HG03354 (cell line): Measurements from ENCODE around the gene LRRC3.

ENCODE experiments used
- ATAC-seq: cut with Tn5 transposase; IDR thresholded peaks from one replicate; pipeline ENCODE4 v1.9.1; 2021; ENCODE audit warnings: mild to moderate bottlenecking; ENCODE audit not compliant: unreplicated experiment, poor library complexity, severe bottlenecking

The LRRC3 gene

DNA sequence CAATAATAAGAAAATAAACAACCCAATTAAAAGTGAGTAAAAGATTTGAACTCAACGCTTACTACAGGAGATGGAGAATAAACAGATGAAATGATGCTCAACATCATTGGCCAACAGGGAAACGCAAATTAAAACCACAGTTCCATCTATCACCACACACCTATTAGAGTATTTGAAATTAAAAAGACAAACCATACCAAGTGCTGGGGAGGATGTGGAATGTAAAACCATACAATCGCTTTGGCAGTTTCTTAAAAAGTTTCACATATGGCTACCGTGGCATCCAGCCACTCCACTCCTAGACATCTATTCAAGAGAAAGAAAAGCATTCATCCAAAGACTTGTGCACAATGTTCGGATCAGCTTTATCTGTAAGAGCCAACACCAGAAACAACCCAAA is 1.3 kb upstream of the LRRC3 start:
- ATAC-seq: no peak

DNA sequence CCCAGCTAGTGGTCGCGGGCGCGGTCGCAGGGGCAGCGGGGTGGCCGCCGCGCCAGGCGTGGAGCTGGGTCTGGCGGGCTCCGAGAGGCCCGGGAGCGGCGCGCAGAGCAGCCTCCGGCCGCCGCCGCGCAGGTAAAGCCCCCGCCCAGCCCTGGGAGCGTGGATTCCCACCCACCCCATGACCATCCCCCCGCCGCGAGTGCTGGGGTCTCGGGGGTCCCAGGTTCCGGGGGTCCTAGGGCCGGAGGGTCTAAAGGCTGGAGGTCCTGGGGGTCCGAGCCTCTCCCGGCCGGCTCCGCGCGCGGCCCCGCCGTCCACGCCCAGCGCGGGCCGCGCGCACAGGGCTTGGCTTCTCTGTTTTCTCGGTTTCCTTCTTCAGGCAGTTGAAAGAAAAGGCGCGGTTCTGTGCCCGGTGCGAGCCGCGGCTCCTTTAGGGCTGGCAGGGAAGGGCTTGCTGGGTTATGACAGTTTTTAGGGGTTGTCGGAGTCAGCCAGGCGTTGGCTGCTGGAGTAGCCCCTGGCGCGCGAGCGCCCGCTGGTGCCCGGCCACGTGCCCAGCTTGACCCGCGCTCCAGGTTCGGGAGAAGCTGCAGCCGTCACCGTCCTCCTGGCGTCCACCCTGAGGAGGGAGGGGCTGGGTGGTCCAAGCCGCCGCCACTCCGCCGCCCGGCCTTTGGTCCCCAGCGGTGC is 359 bp downstream of the LRRC3 start:
- peak; percentile 50 for ATAC-seq

DNA sequence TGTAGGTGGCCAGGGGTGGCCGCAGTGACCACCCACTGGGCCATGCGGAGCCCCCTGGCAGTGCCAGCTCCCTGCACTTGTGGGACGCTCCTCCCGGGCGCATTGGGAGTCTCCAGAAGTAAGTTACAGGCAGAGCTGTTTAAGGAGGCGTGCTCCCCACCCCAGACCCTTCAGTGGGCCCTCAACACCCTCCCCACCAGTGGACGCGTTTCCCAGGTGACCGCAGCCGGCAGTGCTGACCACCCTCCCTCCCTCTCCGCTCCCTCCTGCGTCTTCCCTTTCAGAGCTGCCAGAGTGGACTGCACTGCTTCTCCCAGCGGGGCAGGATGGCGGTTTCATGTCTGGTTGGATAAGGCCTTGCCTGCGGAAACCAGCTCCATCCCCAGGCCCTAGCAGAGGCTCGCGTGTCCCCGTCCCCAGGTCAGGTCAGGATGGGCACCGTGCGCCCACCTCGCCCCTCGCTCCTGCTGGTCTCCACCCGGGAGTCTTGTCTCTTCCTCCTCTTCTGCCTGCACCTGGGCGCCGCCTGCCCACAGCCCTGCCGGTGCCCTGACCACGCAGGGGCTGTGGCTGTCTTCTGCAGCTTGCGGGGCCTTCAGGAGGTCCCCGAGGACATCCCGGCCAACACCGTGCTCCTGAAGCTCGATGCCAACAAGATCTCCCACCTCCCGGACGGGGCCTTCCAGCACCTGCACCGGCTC is 1.1 kb downstream of the LRRC3 start:
- ATAC-seq: no peak

DNA sequence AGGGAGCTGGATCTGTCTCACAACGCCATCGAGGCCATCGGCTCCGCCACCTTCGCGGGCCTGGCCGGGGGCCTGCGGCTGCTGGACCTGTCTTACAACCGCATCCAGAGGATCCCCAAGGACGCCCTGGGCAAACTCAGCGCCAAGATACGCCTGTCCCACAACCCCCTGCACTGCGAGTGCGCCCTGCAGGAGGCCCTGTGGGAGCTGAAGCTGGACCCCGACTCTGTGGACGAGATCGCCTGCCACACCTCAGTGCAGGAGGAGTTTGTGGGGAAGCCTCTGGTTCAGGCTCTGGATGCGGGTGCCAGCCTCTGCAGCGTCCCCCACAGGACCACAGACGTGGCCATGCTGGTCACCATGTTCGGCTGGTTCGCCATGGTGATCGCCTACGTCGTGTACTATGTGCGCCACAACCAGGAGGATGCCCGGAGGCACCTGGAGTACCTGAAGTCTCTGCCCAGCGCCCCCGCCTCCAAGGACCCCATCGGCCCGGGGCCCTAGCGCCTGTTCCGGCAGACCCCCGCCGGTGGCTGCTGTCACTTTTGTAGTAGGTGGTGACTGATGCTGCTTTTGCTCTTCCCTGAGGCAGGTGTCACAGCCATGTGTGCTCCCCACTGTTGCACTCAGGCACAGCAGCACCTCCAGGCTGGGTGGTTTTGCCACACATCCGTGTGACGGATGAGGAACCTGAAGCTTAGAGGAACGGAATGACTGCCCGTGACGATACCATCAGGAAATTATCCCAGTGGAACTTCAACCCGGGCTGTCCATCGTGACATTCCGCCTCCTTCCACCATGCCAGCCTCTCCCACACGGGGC is 1.8 kb downstream of the LRRC3 start:
- no peak for ATAC-seq

DNA sequence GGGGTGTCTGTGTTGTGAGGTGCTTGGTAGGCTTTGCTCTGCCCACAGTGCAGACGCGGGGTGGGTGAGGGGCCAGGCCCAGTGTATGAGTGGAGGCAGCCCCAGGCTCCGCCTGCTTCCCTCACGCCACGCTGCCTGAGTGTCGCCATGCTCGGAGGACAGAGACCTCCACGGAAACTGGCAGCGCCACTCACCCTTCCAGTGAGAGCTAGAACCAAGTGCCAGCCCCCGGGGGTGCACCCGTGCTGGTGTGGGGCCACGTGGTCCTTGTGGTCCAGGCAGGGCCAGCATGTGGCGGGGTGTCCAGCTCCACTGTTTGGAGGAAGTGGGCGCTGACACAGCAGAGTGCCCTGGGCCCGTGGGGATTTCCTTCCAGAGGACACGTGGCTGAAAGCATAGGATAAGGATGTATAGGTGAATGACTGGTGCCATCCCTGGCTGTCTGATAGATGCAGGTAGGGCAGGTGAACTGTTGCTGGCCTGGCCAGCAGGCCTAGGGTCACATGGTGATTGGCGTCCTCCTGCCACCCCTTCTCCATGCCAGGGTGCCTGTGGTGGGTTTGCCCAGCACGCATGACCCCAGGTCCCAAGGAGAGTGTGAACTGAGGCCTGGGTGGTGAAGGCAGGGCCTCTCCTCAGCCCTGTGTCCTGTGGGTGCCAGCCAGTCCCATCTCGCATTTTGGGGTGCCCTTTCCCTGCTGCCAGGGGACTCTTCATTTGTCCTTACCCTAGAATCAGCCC is 3.8 kb downstream of the LRRC3 start:
- no peak for ATAC-seq

DNA sequence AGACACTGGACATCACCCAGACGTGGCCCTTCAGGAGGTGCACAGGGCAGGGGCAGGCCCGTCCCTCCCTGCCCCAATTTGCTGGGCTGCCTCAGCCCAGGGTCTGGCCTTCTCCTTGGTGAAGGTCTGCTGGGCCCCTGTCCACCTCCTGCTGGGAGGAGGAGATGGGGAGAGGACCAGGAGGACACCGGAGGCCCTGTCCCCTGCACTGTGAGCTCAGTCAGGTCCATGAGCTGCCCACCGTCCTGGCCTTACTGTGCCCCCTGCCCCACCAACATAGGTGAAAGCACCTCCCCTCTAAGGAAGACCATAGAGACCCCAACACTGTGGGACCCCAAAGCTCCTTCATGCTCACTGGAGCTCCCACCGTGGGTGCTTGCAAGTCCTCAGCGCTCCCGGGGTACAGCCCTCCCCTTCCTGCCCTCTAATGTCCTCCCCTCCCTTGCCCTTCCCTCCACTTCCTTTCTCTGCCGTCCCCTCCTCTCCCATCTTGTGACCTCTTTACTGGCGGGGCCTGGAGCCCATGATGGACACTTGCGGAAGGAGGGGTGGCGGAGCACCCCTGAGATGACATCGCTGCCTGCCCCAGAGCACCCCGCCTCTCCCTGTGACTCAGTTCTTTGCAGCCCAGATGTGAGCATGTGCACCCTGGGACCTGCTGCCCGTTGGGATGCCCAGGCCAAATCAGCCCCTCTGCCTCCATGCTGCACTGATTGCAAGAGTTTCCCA is 4.6 kb downstream of the LRRC3 start:
- no peak for ATAC-seq

DNA sequence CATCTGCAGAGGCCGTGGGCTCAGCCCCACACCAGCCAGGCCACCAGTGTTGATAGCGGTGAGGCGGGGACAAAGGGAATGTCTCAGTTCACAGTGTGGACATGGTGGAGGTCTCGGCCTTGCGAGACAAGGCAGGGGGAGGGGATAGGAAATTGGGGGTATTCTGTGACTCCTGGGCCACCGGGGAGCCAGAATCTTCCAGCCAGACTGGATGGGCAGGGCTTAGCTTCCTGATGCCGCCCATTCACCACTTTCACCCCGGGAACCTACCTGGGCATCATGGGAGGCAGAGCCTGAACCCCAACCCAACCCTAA is 5.1 kb downstream of the LRRC3 start:
- ATAC-seq: no peak

DNA sequence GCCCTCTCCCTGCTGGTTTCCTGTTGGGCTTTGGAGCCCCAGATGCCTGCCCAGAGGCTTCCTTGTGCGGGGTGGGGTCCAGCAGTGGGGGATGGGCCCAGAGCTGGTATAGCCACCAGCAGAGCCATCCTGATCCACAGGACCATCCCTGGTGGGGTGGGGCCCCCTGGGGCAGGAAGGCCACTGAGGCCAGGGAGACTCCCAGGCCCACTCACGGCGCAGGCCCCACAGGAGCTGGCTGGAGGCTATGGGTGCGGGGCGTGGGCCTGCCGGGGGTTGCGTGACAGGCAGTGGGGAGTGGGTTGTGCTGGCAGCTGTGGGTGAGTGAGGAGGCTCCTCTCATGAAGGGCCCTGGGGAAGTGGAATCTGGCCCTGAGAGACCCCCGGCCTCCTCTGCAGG is 5.7 kb downstream of the LRRC3 start:
- ATAC-seq: no peak

DNA sequence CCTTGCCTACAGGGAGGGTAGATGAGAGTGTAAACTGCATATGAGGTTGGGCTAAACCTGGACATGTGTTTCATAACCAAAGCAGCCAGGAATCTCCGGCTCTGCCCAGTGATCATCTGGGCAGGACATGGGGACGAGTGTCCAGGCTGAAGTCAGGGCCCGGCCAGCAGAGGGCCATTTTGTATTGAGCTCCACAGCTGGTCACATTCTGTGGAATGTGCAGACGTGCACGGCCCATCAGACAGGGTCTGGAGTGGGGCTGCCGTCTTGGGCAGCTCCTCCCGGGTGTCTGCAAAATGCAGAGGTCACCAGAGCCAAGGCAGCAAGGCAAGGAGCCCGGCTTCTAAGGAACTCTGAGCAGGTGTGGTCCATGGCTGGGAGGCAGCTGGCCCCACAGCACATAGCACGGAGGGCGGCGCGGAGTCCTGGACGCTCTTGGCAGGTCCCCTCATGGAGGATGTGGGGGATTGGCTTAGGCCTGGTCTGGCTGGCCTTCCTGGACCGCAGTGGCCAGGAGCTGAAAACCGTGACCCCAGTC is 6.2 kb downstream of the LRRC3 start:
- no peak for ATAC-seq

DNA sequence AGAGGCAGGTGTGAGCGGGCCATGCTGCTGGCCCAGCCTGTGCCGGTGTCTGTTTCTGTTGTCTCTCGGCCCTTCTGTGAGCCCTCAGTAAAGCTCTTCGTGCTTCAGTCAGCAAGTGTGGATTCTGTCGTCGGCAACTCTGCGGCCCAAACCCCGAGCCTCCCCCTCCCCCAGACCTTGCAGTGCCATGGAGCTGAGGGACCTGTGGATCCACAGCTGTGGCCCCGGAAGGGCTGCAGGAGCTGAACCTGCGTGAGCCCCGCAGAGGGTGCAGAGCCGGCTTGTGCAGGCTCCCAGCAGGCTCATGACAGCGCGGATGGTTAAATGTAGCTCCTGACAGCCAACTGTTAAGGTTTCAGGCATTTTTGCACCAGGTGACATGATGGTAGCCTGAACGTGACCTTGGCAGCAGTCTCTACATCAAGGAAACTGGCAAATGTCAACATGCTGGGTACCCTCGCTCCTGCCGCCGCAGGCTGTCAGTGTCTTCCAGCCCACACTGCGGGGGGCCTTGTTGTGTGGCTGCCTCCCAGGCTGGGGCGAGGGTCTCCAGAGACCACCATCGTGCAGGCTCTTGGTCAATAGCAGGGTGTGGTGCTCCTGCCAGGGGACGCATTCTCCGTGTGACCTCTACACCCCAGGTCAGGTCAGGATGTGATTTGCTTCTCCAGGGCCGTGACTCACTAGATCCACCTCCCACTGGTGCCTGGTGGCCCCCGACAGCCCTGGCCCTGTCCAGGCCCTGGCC is 7.0 kb downstream of the LRRC3 start:
- no peak for ATAC-seq

DNA sequence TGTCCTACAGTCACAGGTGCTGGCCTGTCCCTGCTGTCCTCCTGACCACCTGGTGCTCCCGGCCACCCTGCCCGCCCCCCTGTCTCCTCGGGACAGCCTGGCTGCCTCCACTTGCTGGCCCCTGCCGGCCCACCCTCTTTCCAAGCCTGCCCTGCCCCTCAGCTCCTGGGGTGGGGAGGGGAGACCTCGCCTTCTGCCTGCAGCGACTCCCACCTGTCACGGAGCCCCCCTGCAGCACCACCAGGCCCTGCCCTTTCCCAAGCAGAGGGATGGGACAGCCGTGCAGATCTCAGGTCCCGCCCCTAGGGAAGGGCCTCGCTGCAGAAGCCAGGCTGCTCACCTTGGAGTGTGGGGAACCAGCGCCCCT is 7.5 kb downstream of the LRRC3 start:
- no peak for ATAC-seq

DNA sequence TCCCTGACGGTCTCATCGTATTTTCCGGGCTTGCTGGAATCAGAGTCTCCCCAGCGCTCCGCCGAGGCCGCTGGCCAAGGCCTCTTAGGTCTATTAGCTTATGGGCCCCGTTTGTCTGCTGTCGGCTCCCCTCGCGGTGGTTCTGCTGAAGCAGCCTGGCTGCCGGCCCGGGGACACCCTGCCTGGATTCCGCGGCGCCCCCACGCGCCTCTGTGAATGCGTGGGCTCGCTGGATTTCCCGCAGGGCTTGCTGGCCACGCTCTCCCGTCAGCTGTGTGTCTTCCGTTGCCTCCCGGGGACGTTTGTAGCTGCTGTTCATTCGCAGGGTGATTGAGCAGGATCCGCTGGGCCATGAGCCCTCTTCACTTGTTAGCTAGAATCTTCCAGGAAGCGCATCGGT is 8.4 kb downstream of the LRRC3 start:
- no peak for ATAC-seq

DNA sequence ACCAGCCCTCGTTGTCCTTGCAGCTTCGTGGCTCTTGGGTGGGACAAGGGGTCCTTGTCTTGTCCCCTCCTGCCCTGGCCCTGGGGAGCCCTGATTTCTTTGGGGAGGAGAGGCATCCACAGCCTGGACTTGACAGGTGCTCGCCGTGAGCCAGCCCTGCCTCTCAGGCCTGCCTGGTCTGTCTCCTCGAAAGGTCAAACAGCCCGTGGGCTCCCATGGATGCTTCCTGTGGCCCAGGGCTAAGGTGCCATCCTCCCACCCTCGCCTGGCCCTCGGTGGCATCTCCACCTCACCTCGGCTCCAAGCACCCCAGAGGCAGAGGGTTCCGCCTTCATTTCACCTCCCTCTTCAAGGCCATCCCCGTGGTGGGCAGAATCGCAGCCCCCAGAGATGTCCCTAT is 9.0 kb downstream of the LRRC3 start:
- no peak for ATAC-seq

DNA sequence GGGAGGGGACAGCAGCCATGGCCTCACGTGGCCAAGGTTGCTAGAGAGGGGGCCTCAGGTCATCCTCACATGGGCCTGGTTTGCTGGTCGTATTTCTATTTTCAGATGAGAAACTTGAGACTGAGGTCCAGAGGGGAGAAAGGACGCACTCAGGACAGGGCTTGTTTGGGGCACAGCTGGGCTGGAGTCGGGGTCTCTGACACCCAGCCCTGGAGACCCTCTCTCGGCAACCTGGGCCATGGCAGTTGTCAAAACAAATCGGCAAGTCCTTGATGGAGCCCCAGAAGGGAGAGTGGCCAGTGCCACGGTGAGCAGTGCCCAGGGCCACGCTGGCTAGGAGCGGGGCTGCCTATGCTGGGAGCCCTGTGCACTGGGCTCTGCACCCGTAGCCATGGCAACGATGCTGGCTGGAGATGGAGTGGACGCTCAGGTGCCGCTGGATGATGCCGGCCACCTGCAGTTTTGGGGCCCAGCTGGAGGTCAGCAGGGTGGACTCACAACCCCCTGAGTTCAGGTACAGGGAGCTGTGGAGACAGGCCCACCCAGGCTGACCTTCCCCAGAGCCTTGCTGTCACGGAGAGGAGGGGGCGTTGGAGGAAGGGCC is 11.1 kb downstream of the LRRC3 start:
- no peak for ATAC-seq

DNA sequence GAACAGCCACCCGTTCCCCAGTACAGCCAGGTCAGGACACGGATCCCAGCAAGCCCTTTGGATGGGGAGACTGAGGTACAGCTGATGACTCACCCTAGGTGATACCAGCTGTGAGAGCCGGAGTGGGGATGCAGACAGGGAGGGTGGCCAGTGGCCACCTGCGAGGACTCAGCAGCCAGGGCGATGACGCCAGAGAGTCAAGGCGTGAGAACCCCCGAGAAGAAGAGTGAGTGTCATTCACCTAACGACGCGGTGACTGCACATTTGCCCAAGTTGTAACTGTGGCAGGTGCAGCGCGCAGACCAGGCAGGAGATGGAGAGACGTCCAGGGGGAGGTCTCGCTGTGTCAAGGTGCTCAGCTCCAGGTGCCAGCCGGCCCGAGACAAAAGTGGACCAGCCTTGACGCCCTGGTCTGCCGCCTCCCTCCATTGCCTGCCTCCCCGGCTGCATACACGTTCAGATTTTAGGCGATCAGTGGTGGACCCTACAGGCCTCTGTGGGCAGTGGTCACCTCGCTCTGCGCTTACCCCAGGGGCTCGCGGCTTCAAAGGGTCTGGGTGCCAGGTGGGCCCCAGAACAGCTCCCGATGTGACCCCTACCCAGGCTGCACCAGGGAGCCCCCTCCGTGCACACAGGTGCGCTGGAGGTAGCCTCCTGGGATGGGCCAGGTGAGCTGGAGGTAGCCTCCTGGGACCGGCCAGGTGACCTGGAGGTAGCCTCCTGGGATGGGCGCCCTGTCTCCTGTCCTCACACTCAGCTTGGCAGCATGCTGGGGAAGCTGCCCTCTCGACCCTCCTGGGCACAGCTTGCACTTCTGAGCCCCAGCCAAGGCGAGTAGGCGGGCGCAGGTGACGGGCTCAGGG is 11.9 kb downstream of the LRRC3 start:
- no peak for ATAC-seq

DNA sequence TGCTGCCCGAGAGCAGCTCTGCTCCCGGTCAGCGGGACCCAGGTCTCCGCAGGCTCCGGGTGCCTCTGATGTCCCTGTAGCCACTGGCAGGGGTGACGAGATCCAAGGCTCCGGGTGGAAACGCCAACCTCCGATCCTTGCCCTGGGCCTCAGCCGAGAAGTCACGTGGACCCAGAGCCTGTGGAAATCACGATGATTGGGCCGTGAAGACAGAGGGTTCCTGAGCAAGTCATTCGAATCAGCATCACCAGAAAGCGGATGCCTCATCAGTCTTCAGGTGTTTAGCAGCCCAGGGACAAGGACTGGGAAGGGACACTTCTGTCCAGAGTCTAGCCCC is 12.5 kb downstream of the LRRC3 start:
- ATAC-seq: no peak

DNA sequence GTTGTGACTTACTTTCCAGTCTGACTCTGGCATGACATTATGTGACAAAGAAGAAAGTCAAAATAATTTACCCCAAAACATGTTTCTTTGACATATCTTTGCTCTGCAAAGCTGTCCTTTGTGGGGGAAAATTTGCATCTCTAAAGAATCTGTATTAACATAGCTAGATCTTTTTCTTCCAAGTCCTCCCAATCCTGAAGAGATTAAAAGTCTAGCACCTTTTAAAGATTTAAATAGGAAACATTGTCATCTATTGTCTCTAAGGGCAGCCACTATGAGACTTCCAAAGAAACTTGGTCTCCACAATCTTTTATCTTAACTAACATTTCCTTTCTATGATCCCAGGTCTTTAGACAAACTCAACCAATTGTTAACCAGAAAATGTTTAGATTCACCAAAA is 16.0 kb downstream of the LRRC3 start:
- ATAC-seq: no peak

DNA sequence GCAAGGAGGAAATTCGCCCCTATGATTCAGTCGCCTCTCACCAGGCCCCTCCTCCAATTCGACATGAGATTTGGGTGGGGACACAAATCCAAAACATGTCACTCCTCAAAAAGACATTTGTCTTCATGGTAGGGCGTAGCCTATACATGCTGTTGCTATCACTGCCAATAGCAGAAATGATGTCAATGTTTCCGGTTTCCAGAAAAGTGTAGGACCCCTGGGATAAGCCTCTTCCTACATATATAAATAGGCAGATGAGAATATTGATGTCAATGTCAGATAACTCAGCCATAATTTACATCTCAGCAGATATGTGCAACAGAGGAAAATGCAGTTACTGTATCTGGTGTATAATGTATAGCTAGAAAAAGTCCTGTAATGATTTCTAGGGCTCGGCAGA is 16.7 kb downstream of the LRRC3 start:
- ATAC-seq: no peak
